Loucy (cell line): ENCODE data around the gene KRT32.

Source experiments
- H2AFZ ChIP-seq: fragments of 200-600 bp; sonication (generic); 2 replicates; pipeline ENCODE4 v1.6.0; 2016; ENCODE audit warnings: antibody characterized with exemption, mild to moderate bottlenecking, low read length, moderate library complexity
- H3F3A ChIP-seq: fragments of 200-600 bp; 2 replicates; pipeline ENCODE4 v1.6.0; 2016; ENCODE audit warnings: antibody characterized with exemption, low read depth, mild to moderate bottlenecking
- H3K27me3 ChIP-seq: fragments of 200-600 bp; sonication (generic); 2 replicates; pipeline ENCODE4 v1.6.1; 2014; ENCODE audit warnings: low read length, mild to moderate bottlenecking; ENCODE audit not compliant: insufficient read depth, poor library complexity, severe bottlenecking
- H3K36me3 ChIP-seq: fragments of 200-600 bp; sonication (generic); 2 replicates; pipeline ENCODE4 v1.6.1; 2016; ENCODE audit warnings: low read length; ENCODE audit not compliant: insufficient read depth
- H3K4me1 ChIP-seq: fragments of 200-600 bp; sonication (generic); 2 replicates; pipeline ENCODE4 v1.5.1; 2014; ENCODE audit warnings: low read length, mild to moderate bottlenecking; ENCODE audit not compliant: insufficient read depth, poor library complexity, severe bottlenecking
- H3K4me2 ChIP-seq: fragments of 200-600 bp; sonication (generic); 2 replicates; pipeline ENCODE4 v1.6.0; 2014; ENCODE audit warnings: antibody characterized with exemption, low read length, low read depth, mild to moderate bottlenecking; ENCODE audit not compliant: poor library complexity, severe bottlenecking
- H3K4me3 ChIP-seq: fragments of 200-600 bp; sonication (generic); 2 replicates; pipeline ENCODE4 v1.5.1; 2014; ENCODE audit warnings: low read length, mild to moderate bottlenecking, mixed read lengths; ENCODE audit not compliant: poor library complexity, severe bottlenecking
- H3K79me2 ChIP-seq: fragments of 200-600 bp; sonication (generic); 2 replicates; pipeline ENCODE4 v1.6.1; 2014; ENCODE audit warnings: low read length; ENCODE audit not compliant: insufficient read depth
- H3K9ac ChIP-seq: fragments of 200-600 bp; sonication (generic); 2 replicates; pipeline ENCODE4 v1.6.0; 2014; ENCODE audit warnings: mild to moderate bottlenecking, low read depth, low read length, moderate library complexity; ENCODE audit not compliant: poor library complexity, severe bottlenecking
- H3K9me2 ChIP-seq: fragments of 200-600 bp; sonication (generic); replicated peaks from 2 replicates; pipeline ENCODE4 v1.6.1; 2016; ENCODE audit warnings: low read depth, low read length, mixed read lengths
- H3K9me3 ChIP-seq: fragments of 200-600 bp; sonication (generic); 2 replicates; pipeline ENCODE4 v1.6.1; 2014; ENCODE audit warnings: mild to moderate bottlenecking, antibody characterized with exemption, low read length, low read depth; ENCODE audit not compliant: insufficient read depth
- H4K20me1 ChIP-seq: fragments of 200-600 bp; sonication (generic); 2 replicates; pipeline ENCODE4 v1.6.0; 2014; ENCODE audit warnings: antibody characterized with exemption, low read length, mild to moderate bottlenecking; ENCODE audit not compliant: insufficient read depth, poor library complexity, severe bottlenecking
- CTCF ChIP-seq: fragments of 200-600 bp; sonication (generic); conservative IDR thresholded peaks from 2 replicates; pipeline ENCODE4 v1.5.1; 2014; ENCODE audit warnings: mild to moderate bottlenecking, antibody characterized with exemption, low read length
- EZH2phosphoT487 ChIP-seq: fragments of 200-600 bp; IDR thresholded peaks from 2 replicates; pipeline ENCODE4 v1.6.1; 2018; ENCODE audit warnings: antibody characterized with exemption, mild to moderate bottlenecking, moderate library complexity, borderline replicate concordance

KRT32 gene

GRCh38 chr17:41442739-41443138, 24.4 kb downstream of the KRT32 start:
- H3K4me3 ChIP-seq, result no peak overlapping the region
- no peak overlapping the region for H2AFZ ChIP-seq
- no peaks in the 10 kb centered on the region for H3K36me3 ChIP-seq
- no peak overlapping the region for H3K4me2 ChIP-seq
- H3K9ac ChIP-seq, result no peak overlapping the region
- no peaks in the 10 kb centered on the region for H3F3A ChIP-seq
- no peaks in the 10 kb centered on the region for H3K79me2 ChIP-seq
- no peaks in the 10 kb centered on the region for H3K9me2 ChIP-seq
- H3K27me3 ChIP-seq, result peaks cover 12% of the 10 kb centered on the region
- no peaks in the 10 kb centered on the region for H3K9me3 ChIP-seq
- TF ChIP-seq CTCF (no peak), EZH2phosphoT487 (no peak)
- no peaks in the 10 kb centered on the region for H4K20me1 ChIP-seq
- no peaks in the 10 kb centered on the region for H3K4me1 ChIP-seq

- Histone ChIP-seq H3K79me2 (no peaks in the 10 kb centered on the region), H3K9ac (no peak within 1 kb of the TSS), H3K4me2 (no peak within 1 kb of the TSS), H4K20me1 (no peaks in the 10 kb centered on the region), H3K36me3 (no peaks in the 10 kb centered on the region), H3K4me3 (no peak within 1 kb of the TSS), H3K27me3 (peaks cover 12% of the 10 kb centered on the region), H3F3A (no peaks in the 10 kb centered on the region), H3K9me2 (no peaks in the 10 kb centered on the region), H2AFZ (no peak within 1 kb of the TSS), H3K9me3 (no peaks in the 10 kb centered on the region), H3K4me1 (no peaks in the 10 kb centered on the region)
- TF ChIP-seq CTCF, result no peak
- no peak for TF ChIP-seq EZH2phosphoT487
Observed at GRCh38 chr17:41440531-41441033, 26.6 kb downstream of the KRT32 start, which contains the start of gene KRT38. KRT38 (minus strand) TSS chr17:41440983; CDS start chr17:41440921, 62 bp downstream.

- Histone ChIP-seq H3K4me2 (no peak overlapping the region), H3K27me3 (peaks cover 7% of the 10 kb centered on the region), H3F3A (no peaks in the 10 kb centered on the region), H2AFZ (no peak overlapping the region), H3K4me3 (no peak overlapping the region), H3K36me3 (no peaks in the 10 kb centered on the region), H3K9ac (no peak overlapping the region), H4K20me1 (no peaks in the 10 kb centered on the region), H3K9me3 (no peaks in the 10 kb centered on the region), H3K4me1 (no peaks in the 10 kb centered on the region), H3K9me2 (no peaks in the 10 kb centered on the region), H3K79me2 (no peaks in the 10 kb centered on the region)
- TF ChIP-seq EZH2phosphoT487, result no peak
- no peak for TF ChIP-seq CTCF
Observed at GRCh38 chr17:41439375-41439774, 27.8 kb downstream of the KRT32 start.
